8988T (cell line): ENCODE data around the gene THBS4.

Experiments
- DNase-seq: peaks from one replicate; pipeline ENCODE4 v3.0.0; 2011

The THBS4 gene

DNA sequence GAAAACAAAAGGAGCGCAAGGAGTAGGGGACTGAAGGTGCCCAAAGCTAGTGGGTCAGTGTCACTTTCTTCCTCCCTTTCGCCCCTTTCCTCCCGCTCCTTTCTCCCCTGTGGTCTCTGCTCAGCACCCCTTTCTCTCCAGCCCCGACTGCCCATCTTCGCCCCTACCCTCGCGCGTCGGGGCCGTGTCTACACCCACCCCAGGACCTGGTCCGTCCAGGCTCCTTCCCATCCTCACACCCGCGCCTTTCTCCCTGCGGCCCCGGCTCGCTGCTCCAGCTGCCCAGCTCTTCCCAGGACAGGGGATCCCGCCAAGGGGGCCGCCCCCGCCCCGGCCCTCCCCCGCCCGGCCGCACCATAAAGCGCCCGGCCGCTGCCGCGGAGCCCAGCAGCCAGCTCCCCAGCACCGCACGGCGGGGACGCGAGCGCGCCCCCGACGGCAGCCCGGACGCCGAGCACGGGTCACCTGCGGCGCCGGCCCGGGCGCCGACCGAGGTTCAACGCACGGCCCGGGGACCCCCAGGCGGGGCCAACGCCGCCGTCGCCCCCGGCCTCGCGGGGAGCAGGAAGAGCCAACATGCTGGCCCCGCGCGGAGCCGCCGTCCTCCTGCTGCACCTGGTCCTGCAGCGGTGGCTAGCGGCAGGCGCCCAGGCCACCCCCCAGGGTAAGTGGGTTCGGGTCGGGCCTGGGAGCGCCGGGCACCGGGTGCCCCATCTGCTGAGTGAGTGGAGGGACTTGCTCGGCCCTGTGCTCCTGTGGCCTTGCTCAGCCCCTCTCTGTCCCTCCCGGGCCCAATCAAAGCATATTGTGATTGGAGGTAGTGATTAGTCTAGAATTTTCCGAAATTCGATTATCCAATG is at the start of gene THBS4:
THBS4 (plus strand) TSS at position 387 of the 860 bp plus-strand sequence; CDS start at position 577, 190 bp downstream.
- no peak for DNase-seq

DNA sequence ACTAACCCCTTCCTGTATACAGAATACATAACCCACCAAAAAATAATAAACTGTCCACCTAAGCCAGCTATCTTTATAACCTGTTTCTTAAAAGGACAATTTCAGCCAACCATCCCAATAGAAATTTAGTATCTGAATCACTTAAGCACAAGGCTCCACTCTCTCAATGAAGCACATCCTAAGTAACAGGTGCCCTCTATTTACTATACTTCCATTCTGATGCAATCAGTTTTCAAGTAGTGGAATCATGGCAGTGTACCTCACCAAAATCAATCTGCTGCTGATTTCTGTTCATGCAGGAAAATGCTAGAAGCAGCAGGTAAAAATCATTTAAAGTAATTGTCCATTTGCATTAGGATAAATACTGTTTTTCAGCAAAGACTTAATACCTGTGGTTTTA is 48.9 kb upstream of the THBS4 start:
- DNase-seq = no peak

DNA sequence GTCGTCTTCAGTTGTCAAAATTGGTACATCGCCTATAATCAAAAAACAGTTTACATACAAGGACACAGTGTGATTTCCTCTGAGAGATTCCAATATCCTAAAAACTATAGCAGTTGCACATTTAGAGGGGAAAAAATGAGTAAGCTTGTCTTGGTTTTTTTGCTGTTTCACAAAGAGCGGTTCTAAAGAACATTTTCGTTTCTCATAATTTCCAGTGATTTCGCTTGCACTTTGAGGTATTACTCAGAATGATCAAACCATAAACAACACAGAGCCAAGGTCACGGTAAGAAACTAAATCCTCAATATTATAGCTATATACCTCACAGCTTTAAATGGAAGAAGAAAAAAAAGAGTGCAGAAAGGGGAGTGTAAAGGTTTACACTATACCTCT is 44.9 kb upstream of the THBS4 start:
- no peak for DNase-seq

DNA sequence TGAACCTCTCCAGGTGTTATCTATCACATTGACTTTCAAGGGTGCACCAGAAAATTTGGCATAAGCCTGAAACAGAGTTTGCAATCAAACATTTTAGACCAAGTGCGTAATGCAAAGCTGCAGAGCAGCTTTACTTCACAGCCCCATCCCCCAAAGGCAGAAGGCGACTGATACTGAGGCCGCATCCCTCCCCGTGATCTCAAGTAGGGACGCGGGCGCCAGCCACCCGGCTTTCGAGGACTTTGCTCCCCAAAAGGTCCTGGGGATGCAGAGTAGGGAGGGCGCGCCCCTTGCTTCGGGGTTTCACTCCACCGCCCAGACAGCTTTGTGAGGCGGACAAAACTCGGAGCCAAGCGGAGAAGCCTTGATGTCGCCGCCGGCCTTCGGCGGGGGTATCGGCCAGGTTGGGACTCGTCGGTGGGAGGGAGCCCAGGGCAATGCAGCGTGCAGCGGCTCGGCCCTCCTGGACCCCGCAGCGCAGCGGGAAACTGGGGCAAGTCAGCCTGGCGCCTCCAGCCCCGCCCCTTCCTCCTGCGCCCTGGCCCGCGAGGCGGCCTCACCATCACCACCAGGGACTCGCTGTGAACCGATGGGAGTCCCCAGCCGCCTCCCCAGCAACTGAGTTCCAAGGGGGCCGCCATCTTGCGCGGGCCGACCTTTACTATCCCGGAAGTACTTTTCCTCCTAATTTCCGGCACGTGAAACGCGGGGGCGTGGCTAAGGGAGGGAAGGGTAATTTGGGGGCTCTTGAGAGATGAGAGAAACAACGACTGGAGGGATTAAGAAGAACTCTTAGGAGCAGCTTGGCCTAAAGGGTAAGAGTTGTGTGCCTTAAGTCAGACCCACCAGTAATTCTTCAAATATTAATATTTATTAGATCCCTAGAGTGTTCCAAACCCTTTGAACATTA is 44.3 kb upstream of the THBS4 start, which contains the start of gene MTX3:
MTX3 (minus strand) TSS at position 665 of the 910 bp plus-strand sequence; CDS start at position 641, 24 bp downstream.
- DNase-seq = peak; percentile 37

DNA sequence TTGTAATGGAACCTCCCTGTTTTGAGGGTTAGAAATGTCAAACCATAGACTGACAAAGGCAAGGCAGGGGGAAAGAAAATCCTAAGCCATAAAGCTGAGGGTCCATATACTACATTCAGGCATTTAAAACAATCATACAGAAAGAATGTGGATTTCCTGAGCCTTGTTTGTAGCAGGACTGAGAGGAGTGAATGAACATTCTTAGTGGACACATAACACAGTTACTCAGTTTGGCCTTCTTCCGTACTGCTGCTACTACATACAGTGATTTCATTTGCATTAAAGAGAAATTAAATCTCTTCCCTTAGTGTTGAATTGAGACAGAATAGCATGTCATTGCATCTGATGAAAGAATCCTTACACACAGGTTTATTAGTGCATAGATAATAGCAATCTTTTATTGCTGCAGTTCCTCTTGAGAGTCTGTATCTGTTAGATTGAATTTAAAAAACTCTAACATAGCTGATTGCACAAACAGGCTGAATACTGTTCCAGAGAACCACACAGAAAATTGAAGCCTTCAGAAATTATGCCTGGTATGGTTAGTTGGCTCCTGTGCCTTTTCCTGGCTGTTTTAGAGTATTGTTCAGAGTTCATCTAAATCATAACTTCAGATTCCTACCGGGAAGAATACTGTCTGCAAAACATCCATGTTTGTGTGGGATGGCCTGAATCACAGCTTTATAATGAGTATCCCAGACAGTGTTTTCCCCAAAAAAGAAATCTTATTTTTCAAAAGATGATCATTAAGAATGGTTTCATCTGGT is 42.1 kb upstream of the THBS4 start:
- DNase-seq = no peak

DNA sequence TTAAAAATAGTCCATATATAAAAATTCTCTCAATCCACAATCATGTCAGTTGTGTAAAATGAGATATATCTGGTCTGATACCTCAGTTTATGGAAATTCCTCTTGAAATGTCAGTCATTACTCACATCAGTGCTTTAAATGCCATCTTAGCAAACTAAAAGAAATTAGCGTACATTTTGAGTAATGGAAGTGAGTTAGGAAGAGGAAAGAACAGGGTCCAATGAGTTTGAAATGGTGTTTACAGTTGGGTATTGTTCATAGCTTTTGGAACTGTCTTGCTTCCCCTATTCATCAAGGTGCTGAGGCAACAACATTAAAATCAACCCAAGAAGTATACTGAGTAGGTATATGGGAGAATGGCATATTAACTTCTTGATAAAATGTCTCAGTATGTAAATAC is 35.4 kb upstream of the THBS4 start:
- DNase-seq = no peak

DNA sequence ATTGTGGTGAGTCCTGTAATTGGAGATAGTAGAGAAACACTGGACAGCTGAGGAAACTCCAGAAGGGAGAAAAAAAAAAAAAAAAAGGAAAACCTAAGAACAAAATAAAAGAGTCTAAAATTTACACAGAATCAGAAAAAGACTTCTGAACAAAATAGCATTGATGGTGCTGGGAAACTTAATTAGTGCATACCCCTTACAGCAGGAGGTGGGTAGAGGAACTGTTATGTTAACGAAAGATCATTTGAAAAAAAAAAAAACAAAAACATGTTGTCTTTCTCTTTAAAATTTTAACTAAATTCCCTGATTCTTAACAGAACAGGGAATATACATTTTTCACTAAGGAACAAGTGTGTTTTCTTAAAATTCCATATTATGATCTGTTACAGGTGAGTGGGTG is 32.5 kb upstream of the THBS4 start:
- no peak for DNase-seq

DNA sequence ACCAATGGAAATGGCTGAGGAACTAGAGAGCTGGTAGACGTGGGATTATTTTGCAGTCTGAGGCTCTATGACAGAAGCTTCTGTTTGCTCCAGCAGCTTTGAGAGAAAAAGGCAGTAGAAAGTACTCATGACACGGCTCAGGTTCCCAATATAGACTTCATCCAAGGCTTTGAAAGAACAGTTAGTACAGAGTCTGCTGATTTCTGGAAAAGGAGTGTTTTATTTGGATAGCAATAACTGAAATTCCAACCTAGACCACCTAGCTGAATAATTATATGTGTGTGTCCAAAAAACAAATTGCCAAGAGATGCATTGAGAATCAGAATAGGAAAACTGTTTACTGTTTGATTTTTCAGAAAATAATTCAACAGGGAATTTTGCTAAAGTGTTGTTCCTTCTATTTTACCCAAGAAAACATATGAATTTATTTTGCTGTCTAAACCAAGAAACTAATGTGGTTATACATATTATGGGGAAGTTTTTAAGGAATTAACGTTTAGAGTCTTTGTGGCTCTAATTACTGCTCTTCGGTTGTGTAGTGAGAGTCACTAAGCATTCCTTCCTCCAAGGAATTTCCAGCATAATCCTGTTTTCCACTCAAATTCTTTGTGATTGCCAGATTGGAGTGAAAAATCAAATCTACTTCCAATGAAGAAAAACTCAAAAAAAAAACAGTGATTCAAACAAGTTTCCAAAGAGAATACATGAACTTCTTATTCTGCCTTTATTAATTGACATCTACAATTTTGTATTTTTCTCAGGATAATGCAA is 26.0 kb upstream of the THBS4 start:
- no peak for DNase-seq

DNA sequence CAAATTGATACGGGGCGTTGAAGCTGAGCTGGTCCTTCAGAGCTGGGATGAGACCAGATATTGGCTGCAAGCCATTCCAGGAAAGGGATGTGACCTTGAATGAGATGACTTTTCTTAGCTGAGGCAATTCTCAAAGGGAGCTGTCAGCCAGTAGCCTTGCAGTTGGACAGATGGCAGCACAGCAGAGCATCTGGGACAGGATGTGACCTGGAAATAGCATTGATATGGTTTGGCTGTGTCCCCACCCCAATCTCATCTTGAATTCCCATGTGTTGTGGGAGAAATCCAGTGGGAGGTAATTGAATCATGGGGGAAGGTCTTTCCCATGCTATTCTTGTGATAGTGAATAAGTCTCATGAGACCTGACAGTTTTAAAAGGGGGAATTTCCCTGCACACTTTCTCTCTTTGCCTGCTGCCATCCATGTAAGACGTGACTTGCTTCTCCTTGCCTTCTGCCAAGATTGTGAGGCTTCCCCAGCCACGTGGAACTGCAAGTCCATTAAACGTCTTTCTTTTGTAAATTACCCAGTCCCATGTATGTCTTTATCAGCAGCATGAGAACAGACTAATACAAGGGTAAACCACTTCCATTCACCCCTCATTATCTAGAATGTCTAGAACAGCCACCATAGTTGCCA is 24.3 kb upstream of the THBS4 start:
- no peak for DNase-seq

DNA sequence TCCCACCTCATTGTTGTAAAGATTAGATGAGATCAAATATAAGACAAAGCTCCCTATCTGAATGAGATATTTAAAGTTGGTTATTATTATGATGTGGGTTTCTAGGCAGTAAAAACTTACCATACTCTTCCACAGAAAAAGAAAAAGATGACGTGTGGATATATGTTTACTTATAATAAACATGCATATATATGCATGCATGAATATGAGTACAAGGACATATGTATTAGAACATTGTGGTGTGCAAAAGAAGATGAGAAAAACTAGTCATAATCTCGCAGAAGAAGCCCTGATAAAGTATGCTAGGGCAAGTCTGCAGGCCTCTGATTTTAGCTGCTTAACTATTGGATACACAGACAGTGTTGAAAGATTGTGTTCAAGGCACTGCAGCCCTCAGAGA is 10.1 kb upstream of the THBS4 start:
- DNase-seq = no peak

DNA sequence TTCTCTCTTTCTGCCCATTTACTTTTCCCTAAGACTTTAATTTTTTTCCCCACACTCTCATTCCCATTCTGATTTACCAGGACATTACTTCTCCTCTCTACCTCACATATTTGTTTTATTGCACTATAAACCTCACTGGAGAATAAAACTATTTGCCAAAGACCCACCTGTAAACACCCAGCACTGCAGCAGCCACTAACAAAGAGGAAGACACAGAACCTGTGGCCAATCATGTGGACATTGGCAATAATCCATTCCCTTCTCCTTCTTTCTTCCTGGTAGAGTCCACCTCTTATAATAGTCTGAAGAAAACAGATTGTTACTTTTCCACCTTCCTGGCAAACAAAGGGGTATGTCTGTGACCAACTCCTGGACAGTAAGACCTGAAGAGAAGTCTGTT is 8.3 kb upstream of the THBS4 start:
- DNase-seq = no peak

DNA sequence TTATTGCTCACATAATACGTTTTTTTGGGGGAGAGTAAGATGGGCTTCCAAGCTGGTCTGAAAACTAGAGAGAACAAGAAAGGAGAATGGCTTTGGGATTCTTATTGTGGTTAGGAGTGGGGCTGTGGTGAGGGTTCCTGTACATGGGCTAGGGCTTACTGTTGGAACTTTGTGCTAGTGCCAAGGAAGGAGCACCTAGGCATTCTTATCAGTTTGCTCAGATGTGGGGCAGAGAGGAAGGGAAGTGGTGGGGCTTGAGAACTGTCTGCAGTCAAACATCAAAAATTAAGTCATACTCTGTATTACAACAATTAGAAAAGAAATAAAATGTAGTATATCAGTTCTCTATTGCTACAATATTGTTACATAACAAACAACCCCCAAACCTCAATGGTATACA is 4.0 kb upstream of the THBS4 start:
- no peak for DNase-seq

DNA sequence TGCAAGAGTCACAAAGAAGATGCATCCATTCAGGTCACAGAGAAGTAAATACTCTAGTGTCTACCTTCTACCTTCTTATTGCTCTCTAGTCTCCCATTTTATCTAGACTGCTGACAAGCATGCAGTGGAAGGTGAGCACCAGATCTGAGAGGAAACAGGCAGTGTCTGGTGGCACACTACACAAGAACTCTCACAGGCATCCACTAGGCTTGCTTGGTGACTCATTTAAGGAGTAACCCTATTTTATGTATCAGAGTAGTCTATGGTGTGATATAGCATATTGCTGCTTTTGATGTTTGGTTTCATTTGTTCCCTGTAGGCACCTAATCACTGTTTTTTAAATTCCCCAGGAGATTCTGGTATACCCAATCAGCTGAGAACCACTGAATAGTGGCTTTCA is 1.6 kb upstream of the THBS4 start:
- DNase-seq = no peak

DNA sequence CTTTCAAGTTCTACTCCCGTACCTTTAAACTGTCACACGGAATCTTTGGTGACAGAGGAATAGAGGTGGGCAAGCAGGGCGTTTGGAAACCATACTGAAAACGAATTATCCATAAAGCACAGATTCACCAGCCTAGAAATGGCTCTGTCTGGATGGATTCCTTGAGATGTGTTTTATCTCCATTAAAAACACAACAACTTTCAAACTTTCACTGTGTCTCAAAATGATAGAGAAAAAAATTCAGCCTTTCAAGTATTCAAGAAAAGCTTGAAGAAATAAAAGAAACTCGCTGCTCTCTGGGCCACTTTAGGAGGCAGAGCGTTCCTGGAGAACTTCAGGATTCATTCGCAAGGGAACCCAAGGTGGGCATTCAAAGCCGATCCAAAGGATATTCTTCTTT is 589 bp upstream of the THBS4 start:
- DNase-seq = no peak

DNA sequence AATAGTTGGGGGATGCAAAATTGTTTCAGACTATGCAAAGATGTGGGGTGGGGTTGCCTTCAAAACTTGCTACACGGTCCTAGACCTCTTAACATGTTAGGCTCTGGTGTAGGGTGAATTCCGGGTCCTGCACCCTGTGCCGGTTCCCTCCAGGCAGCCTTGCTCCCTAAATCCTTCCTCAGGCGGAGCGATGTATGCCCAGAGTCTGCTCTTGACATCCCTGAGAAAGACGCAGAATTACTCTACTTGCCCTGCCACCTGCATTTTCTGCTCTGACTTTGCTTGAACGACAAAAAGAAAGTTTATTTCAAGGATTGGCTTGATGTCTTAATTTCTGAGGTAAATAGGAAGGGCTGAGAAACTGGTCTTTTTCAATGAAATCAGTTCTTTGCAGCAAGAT is 691 bp downstream of the THBS4 start:
- no peak for DNase-seq

DNA sequence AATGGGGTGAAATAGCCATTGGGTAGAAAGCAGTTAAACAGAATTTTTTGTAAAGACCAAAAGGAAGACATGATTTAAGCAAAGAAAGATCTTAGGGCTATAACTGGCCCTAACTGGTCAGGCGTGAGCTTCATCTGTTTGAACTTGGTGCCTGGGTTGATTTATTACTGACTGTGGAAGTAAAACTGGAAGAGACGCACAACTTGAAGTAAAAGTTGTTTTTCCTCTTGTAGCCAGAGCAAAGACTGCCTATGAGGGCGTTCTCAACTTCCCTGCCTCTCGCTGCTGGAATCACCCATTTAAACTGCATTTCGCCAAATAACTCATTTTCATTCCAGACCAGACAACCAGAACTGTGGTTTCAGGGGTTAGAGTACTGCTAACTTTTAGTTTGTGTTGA is 1.5 kb downstream of the THBS4 start:
- no peak for DNase-seq

DNA sequence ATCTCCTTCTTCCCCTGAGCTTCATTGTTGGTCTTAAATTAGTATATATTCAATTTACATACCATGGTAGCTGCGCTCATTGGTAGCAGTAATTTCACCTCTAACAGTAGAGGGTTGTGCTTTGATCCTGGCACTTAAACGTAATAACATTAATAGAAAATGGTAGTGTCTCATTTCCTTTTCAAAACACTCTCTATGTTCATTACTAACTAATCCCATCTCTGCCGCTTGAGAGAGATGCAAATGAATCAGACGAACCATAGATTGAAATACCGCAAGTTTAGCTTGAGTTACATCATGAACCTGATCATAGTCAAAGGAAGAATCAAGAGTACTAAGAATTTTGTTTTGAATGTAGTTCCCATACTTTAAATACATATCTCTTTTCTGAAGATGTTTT is 2.2 kb downstream of the THBS4 start:
- no peak for DNase-seq

DNA sequence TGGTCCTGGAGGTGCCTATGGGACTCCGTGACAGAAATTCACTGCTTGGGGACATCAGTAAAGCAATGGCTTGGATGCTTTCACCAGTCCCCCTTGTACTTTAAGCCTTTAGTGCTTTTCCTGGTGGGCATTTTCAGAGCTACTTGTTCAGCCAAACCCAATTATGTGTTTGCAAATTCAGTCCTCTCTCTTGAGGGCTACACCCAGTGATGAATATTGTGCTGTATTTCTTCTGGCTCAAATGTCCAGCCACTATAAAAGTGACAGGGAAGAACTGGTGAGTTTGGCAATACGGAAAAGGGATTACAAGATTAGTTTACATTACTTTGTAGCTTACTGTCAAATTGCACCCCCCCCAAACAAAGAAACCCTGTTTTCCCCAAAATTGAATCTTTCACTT is 4.5 kb downstream of the THBS4 start:
- DNase-seq = no peak

DNA sequence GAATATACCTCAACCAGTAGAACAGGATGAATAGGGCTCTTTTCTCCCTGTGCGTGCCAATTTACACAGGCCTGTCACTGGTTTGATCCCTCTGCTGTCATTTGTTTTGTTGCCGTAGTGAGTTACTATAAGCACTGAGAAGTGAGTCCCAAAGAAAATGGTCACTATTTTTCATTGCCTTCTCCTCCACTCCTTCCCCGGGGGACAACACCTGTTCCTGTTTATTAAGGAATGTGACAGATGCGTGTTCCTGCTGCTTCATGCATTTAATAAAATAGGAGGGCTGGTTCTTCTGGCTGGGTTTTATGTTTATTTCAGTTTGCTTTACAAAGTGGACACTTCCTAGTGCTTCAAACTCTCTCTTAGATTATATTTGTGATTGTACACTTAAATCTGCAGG is 6.4 kb downstream of the THBS4 start:
- no peak for DNase-seq

DNA sequence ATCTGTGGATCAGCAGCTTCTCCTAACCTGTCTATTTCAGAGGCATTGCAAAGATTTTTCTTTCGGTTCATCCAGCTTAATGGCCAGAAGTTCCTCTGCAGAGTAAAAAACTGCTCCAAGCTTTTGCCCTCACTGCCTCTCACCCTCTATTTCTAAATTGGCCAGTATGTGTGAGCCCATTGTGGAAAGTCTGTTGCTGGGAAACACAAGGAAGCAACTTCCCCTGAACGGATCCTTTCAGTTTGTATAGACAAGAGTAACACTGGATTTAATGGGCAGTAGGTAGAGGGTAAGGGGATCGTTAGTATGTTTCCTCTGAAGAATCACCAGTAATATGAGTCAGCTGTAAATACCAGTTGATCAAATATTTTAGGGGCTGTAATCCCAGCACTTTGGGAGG is 7.2 kb downstream of the THBS4 start:
- no peak for DNase-seq

DNA sequence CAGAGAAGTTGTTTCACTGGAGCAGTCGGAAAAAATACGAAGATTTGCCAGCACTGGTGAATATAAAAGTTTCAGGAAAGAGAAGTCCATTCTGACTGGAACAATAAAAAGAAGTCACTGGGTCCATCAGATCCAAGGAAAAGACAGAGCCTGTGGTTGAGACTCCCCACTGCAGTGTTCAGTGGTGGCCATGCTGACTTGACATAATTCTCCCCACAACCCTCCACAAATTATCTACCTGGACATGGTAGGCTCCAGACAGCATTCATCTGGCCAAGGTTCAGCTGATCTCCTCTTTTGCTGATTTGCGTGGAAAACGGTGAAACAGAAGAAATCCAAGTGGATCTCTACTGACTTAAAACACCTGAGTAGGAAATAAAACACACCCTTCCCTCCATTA is 8.0 kb downstream of the THBS4 start:
- DNase-seq = no peak
